GM21367 (cell line): ENCODE measurements around the gene ERRFI1.
"Not testable (repeated sequence)": the region's sequence is repeated elsewhere in the genome, so short reads cannot be mapped to it uniquely, and the experiment has no call there.

Experiments used
- ATAC-seq: cut with Tn5 transposase; IDR thresholded peaks from one replicate; pipeline ENCODE4 v1.9.1; 2021; ENCODE audit not compliant: unreplicated experiment

The ERRFI1 gene

DNA sequence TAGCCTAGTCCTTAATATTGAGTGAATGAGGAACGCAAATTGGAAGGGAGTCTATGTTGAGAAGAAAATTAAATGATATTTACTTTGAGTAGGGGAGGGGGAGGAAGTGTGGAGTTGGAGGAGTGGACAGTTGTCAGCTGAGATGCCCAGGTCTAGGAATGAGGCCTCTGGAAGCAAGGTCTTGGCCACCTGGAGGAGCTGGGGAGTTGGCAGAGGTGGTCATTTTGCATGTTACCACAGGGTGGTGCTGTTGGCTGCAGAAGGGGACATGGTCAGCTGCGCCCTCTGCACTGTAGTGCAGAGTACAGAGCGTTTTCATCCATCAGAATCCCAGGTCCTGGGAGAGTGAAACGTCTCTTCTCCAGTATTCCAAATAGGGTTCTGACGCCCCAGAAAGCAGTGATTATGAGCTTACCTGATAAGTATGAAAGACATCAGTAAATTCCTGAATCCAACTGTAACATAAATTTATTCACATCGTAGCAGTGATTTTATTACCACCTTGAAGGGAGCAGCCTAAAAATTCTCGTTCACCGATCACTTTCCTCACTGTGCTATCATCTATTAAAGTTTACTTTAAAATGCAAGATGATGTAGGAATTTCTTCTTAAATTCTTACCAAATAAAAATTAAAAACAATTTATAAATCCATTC is 50.8 kb downstream of the ERRFI1 start:
- ATAC-seq, result no peak

GRCh38 chr1:7973086-7973485 is 53.0 kb downstream of the ERRFI1 start:
- no peak for ATAC-seq

DNA sequence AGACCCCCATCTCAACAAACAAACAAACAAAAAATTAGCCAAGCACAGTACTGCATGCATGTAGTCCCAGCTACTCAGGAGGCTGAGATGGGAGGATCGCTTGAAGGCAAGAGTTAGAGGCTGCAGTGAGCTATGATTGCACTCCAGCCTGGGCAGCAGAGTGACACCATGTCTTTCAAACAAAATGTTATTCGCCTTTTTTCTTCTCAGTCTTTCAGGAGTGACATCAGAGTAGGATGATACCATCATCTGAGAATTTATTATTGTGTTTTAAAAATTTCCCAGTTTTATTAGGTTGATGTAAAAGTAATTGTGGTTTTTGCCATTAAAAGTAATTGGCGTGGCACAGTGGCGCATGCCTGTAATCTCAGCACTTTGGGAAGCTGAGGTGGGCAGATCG is 53.8 kb downstream of the ERRFI1 start:
- no peak for ATAC-seq

DNA sequence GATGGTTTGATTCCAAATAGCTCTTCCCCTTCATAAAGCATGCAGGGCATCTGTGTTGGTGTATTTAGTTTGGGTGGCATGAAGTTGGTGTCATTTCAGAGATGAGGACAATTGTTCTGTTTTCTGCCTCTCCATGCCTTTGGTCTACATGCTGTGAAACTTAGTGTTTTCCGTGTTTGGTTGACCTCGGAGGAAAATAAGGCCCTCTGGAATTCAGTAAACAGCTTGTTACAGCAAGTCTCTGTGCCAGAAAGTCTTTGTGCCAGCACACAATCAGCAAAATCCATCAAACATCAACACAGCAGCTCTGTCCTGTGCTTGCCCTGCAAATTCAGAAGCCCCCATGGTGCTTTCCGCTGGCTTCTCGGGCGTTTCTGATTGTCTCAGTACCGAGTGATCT is 55.1 kb downstream of the ERRFI1 start:
- no peak for ATAC-seq

- no peak for ATAC-seq
Measured at GRCh38 chr1:7970246-7970645, 55.9 kb downstream of the ERRFI1 start.

GRCh38 chr1:7967651-7968050 is 58.5 kb downstream of the ERRFI1 start:
- ATAC-seq, result no peak

DNA sequence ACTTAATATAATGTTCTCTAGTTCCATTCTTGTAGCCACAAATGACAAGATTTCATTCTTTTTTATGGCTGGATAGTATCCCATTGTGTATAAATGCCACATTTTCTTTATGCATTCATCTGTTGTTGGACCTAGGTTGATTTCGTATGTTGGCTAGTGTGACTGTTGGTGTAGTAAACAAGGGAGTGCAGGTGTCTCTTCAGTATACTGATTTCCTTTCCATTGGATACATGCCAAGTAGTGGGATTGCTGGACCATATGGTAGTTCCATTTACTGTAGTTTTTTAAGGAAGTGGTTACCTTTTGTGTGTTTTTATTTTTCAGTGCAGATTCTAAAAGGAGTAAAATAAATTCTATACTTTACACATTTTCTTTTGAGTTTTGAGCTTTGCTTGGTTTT is 58.9 kb downstream of the ERRFI1 start:
- ATAC-seq, result no peak

GRCh38 chr1:7964476-7964875 is 61.6 kb downstream of the ERRFI1 start:
- ATAC-seq, result no peak

- not testable (repeated sequence) for ATAC-seq
Measured at GRCh38 chr1:7963841-7964240, 62.3 kb downstream of the ERRFI1 start.

GRCh38 chr1:7963378-7963730 is 62.8 kb downstream of the ERRFI1 start:
- not testable (repeated sequence) for ATAC-seq

DNA sequence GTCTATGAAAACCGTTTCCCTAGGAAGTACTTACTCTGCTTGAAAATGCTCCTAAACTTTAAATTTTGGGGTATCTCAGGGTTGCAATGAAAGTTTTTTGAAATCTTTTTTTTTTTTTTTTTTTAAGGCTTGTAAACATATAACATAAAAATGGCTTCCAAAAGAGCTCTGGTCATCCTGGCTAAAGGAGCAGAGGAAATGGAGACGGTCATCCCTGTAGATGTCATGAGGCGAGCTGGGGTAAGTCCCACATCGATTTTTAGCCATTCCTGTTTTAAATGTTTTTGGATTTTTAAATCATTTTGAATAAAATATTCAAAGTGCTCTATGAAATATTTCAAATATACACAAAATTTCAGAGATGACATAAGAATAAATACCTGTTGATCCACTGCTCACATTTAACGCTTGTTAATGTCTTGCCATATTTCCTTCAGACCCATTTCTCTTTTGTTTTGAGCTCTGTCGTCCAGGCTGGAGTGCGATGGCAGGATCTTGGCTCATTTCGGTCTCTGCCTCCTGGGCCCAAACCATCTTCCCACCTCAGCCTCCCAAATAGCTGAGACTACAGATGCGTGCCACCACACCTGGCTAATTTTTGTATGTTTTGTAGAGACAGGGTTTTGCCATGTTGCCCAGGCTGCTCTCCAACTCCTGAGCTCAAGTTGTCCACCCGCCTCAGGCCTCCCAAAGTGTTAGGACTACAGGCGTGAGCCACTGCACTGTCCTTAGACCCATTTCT is 63.3 kb downstream of the ERRFI1 start:
- no peak for ATAC-seq

- no peak for ATAC-seq
Measured at GRCh38 chr1:7962014-7962335, 64.1 kb downstream of the ERRFI1 start.
